ENCODE results near the gene PPP1R14B.

The PPP1R14B gene

GRCh38 chr11:64289002-64289564 is 42.3 kb upstream of the PPP1R14B start:
- ATAC-seq (ENCODE audit: low read depth) (no peak), DNase-seq (ENCODE audit: low spot score) (no peak)
- no peak for TF ChIP-seq CTCF (IDR thresholded peaks at IDR 0.05; ENCODE audit: poor library complexity, severe bottlenecking)
- peaks cover 30% of the 10 kb centered on the region for H3K27me3 ChIP-seq (ENCODE audit: insufficient read depth, poor library complexity, severe bottlenecking)
- no peaks in the 10 kb centered on the region for H3K36me3 ChIP-seq (ENCODE audit: low read depth)
- no peak overlapping the region for H3K27ac ChIP-seq (ENCODE audit: poor library complexity, severe bottlenecking)
- no peaks in the 10 kb centered on the region for H3K4me1 ChIP-seq (ENCODE audit: insufficient read depth, poor library complexity, severe bottlenecking)
- H3K4me3 ChIP-seq (ENCODE audit: severe bottlenecking) = no peak overlapping the region
- no peaks in the 10 kb centered on the region for H3K9me3 ChIP-seq (ENCODE audit: severe bottlenecking)

- Histone ChIP-seq H3K27me3 (ENCODE audit: insufficient read depth, poor library complexity, severe bottlenecking) (peaks cover 25% of the 10 kb centered on the region), H3K36me3 (ENCODE audit: low read depth) (peaks cover 1% of the 10 kb centered on the region; the same call in 1 of the 2 replicates), H3K4me3 (ENCODE audit: severe bottlenecking) (no peak overlapping the region), H3K27ac (ENCODE audit: poor library complexity, severe bottlenecking) (no peak overlapping the region), H3K4me1 (ENCODE audit: insufficient read depth, poor library complexity, severe bottlenecking) (no peaks in the 10 kb centered on the region), H3K9me3 (ENCODE audit: severe bottlenecking) (no peaks in the 10 kb centered on the region)
- TF ChIP-seq CTCF (IDR thresholded peaks at IDR 0.05; ENCODE audit: poor library complexity, severe bottlenecking) = no peak
- no peak for DNase-seq (ENCODE audit: low spot score)
- ATAC-seq (ENCODE audit: low read depth) = no peak
Observed at GRCh38 chr11:64288353-64288750, 41.6 kb upstream of the PPP1R14B start.

GRCh38 chr11:64287676-64288352 is 41.1 kb upstream of the PPP1R14B start:
- no peak for ATAC-seq (ENCODE audit: low read depth)

GRCh38 chr11:64286801-64287159 is 40.0 kb upstream of the PPP1R14B start:
- Histone ChIP-seq H3K9me3 (ENCODE audit: severe bottlenecking) (no peaks in the 10 kb centered on the region), H3K27ac (ENCODE audit: poor library complexity, severe bottlenecking) (no peak overlapping the region), H3K27me3 (ENCODE audit: insufficient read depth, poor library complexity, severe bottlenecking) (peaks cover 9% of the 10 kb centered on the region), H3K36me3 (ENCODE audit: low read depth) (peaks cover 14% of the 10 kb centered on the region), H3K4me3 (ENCODE audit: severe bottlenecking) (no peak overlapping the region), H3K4me1 (ENCODE audit: insufficient read depth, poor library complexity, severe bottlenecking) (no peaks in the 10 kb centered on the region)
- ATAC-seq (ENCODE audit: low read depth) (no peak), DNase-seq (ENCODE audit: low spot score) (no peak)
- no peak for TF ChIP-seq CTCF (IDR thresholded peaks at IDR 0.05; ENCODE audit: poor library complexity, severe bottlenecking)

More at GRCh38 chr11:64287676-64288352, 41.1 kb upstream of the PPP1R14B start:
- Histone ChIP-seq H3K4me1 (ENCODE audit: insufficient read depth, poor library complexity, severe bottlenecking) (no peaks in the 10 kb centered on the region), H3K27me3 (ENCODE audit: insufficient read depth, poor library complexity, severe bottlenecking) (peaks cover 19% of the 10 kb centered on the region), H3K36me3 (ENCODE audit: low read depth) (peaks cover 6% of the 10 kb centered on the region; the same call in 1 of the 2 replicates), H3K4me3 (ENCODE audit: severe bottlenecking) (no peak overlapping the region), H3K9me3 (ENCODE audit: severe bottlenecking) (no peaks in the 10 kb centered on the region), H3K27ac (ENCODE audit: poor library complexity, severe bottlenecking) (no peak overlapping the region)
- DNase-seq (ENCODE audit: low spot score) = peak; percentile 62
- TF ChIP-seq CTCF (IDR thresholded peaks at IDR 0.05; ENCODE audit: poor library complexity, severe bottlenecking) = no peak
